ENCODE results near the gene GCLC. TPM values are rescaled to one million over a fixed set of nuclear protein-coding genes. Genes with fewer than 3 reads are reported as not detected.
A peak's percentile ranks its signal among the peaks of the same experiment; 100 is the strongest.

GCLC gene
- total and polyA plus RNA-seq, 9 donors = 9.0 to 50.4 (median 29.4) TPM

DNA sequence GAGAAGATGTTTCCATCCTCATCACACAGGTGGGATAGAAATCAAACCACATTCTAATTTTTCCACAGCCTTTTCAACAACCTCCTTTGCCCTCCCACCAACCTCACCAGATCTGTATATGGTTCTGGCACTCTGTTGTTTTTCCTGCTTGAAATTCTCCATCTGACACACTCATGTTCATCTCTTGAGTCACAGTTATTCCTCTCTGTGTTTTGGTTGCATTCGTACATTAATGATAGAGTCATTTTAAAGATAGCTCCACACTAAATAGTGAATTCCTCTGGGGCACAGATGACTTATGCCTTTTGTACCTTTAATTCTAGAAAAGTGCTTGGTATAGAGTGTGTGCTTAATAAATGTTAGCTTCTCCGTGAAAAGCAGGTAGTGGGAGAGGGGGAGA, 1.4 kb upstream of the GCLC start:
- Histone ChIP-seq H3K4me3 (no peak overlapping the region), H3K27ac (no peak overlapping the region), H3K4me1 (ENCODE audit: insufficient read depth) (peaks cover 3% of the 10 kb centered on the region), H3K36me3 (no peaks in the 10 kb centered on the region), H3K27me3 (no peaks in the 10 kb centered on the region), H3K9me3 (no peaks in the 10 kb centered on the region)
- intact Hi-C loops (cut with DNase I) = loop anchor here in 3 of 4 donors (5.0 to 10.0 kb wide), 3 partner anchors 51 to 189 kb away; no protein-coding TSS in a partner anchor
- TF ChIP-seq POLR2A (IDR thresholded peaks at IDR 0.05) = no peak
- TF ChIP-seq, protein P1, sequence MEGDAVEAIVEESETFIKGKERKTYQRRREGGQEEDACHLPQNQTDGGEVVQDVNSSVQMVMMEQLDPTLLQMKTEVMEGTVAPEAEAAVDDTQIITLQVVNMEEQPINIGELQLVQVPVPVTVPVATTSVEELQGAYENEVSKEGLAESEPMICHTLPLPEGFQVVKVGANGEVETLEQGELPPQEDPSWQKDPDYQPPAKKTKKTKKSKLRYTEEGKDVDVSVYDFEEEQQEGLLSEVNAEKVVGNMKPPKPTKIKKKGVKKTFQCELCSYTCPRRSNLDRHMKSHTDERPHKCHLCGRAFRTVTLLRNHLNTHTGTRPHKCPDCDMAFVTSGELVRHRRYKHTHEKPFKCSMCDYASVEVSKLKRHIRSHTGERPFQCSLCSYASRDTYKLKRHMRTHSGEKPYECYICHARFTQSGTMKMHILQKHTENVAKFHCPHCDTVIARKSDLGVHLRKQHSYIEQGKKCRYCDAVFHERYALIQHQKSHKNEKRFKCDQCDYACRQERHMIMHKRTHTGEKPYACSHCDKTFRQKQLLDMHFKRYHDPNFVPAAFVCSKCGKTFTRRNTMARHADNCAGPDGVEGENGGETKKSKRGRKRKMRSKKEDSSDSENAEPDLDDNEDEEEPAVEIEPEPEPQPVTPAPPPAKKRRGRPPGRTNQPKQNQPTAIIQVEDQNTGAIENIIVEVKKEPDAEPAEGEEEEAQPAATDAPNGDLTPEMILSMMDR (IDR thresholded peaks at IDR 0.05) = no peak
- WGBS, 3 donors = 58 to 74% (median 73%) methylated on average over 2 of the region's 2 CpGs
- DNase-seq = no peak

DNA sequence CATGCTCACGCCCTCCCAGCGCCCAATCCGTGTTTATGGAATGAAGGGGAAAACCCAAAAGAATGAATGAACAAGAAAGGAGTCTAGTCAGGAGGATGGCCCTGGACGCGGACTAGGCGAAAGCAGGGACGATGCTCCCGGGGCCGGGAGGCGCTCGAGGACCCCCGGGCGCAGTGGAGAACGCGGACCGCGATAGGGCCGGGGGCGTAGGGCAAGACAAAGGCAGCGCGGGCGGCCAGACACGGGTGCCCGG, 758 bp downstream of the GCLC start:
- peak in 1 of 5 donors; percentile 11 for DNase-seq
- Histone ChIP-seq H3K4me1 (ENCODE audit: insufficient read depth) (peaks cover 3% of the 10 kb centered on the region), H3K36me3 (no peaks in the 10 kb centered on the region), H3K9me3 (no peaks in the 10 kb centered on the region), H3K27ac (peak overlapping the region; percentile 67 to 89), H3K4me3 (peak overlapping the region; percentile 81), H3K27me3 (no peaks in the 10 kb centered on the region)
- 0% methylated on average over 24 of the region's 24 CpGs for WGBS, 3 donors
- TF ChIP-seq, protein P1 (IDR thresholded peaks at IDR 0.05) = no peak
- TF ChIP-seq POLR2A (IDR thresholded peaks at IDR 0.05) (no peak), EP300 (IDR thresholded peaks at IDR 0.05) (no peak)
- intact Hi-C loops (cut with DNase I) = loop anchor here in 2 of 4 donors (5.0 to 10.0 kb wide), 3 partner anchors 49 to 191 kb away; no protein-coding TSS in a partner anchor

DNA sequence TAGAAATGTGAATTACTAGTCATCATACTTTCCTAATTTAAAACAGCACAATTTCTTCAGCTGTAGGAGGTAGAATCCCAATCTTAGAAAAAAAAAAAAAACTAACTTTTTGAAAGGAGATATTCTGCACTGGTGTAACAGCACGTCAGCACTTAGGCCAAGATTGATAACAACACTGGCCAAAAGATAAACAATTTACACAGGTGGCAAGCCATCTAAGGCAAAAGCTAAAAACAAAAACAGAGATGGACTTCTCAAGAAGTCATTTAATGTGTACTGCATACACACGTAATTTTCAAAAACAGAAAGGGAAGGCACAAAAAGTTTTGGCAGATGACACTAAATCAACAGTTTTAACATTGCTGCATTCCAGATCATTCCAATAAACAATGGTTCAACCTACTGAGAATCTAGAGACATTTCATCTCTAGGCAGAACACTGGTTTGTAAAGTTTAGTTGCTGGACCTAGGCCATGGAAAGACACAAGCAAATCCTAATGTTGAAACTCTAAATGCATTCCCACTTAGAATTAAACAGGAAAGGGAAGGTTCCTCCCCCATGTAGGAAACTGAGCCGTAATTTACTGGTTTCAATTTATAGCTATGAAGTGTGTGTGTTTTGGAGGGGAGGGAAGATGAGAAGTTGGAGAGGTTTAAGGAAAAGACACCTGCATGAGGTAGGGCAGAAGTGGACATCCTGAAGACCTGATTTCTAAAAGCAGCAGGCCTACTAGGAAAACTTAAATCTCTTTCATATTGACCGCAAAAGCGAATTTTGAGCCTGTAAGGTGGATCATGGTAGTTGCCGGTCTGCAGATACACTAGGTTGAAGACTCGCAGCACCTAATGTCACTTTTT, 1.3 kb downstream of the GCLC start:
- Histone ChIP-seq H3K4me3 (peak overlapping the region; percentile 81), H3K27me3 (no peaks in the 10 kb centered on the region), H3K9me3 (no peaks in the 10 kb centered on the region), H3K36me3 (no peaks in the 10 kb centered on the region), H3K27ac (peak overlapping the region in 1 of 2 donors; percentile 89), H3K4me1 (ENCODE audit: insufficient read depth) (peaks cover 3% of the 10 kb centered on the region)
- WGBS, 3 donors = 4 to 9% (median 9%) methylated on average over 7 of the region's 7 CpGs
- TF ChIP-seq, protein P1 (IDR thresholded peaks at IDR 0.05) = no peak
- TF ChIP-seq EP300 (IDR thresholded peaks at IDR 0.05) (no peak), POLR2A (IDR thresholded peaks at IDR 0.05) (no peak)
- DNase-seq = no peak
- intact Hi-C loops (cut with DNase I) = loop anchor here in 2 of 4 donors (5.0 to 10.0 kb wide), 3 partner anchors 49 to 191 kb away; no protein-coding TSS in a partner anchor

DNA sequence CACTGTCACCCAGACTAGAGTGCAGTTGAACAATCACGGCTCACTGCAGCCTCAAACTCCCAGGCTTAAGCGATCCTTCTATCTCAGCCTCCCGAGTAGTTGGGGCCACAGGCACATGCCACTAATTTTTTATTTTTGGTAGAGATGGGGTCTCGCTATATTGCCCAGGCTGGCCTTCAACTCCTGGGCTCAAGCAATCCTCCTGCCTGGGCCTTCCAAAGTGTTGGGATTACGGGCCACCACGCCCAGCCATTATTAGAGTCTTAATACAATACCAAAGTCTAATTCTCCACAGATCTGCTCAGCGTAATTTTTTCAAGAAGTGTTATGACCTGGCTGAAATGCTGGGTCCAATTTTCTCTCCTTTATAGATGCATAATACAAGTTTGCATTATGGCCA, 3.0 kb downstream of the GCLC start:
- Histone ChIP-seq H3K27me3 (no peaks in the 10 kb centered on the region), H3K9me3 (no peaks in the 10 kb centered on the region), H3K27ac (no peak overlapping the region), H3K4me1 (ENCODE audit: insufficient read depth) (peaks cover 4% of the 10 kb centered on the region), H3K4me3 (no peak overlapping the region), H3K36me3 (no peaks in the 10 kb centered on the region)
- intact Hi-C loops (cut with DNase I) = loop anchor here in 2 of 4 donors (5.0 to 10.0 kb wide), 3 partner anchors 47 to 193 kb away; no protein-coding TSS in a partner anchor
- TF ChIP-seq EP300 (IDR thresholded peaks at IDR 0.05) (no peak), POLR2A (IDR thresholded peaks at IDR 0.05) (no peak)
- TF ChIP-seq, protein P1 (IDR thresholded peaks at IDR 0.05) = no peak
- WGBS, 3 donors = 96 to 98% (median 98%) methylated on average over 7 of the region's 7 CpGs
- DNase-seq = no peak
